Omental fat pad (tissue), 4 donors: ENCODE measurements around the gene KCNQ1. TPM values are rescaled to one million over a fixed set of nuclear protein-coding genes. Genes with fewer than 3 reads are reported as not detected.

ENCODE experiments used
- ATAC-seq: fragments of 150-250 bp; one replicate; pipeline ENCODE4 v1.9.1; 2016; ENCODE audit warnings: mild to moderate bottlenecking, moderate library complexity; ENCODE audit not compliant: low FRiP score
- DNase-seq: peaks from one replicate; pipeline ENCODE4 v3.0.0-alpha.2; 2019; ENCODE audit warnings: low spot score
- total RNA-seq, 4 donors: library from RNA; depleted of rRNA; stranded (reverse); fragments of >200 nt; gene quantifications; one replicate each; pipeline ENCODE4 v1.1.0, GENCODE V29; 2016
- TF ChIP-seq, protein P1 (sequence below), 3 donors: fragments of 450-650 bp; IDR thresholded peaks; one replicate each; pipeline ENCODE4 v1.5.1; 2016 to 2017; ENCODE audit warnings: antibody characterized with exemption in 3 of 3, mild to moderate bottlenecking in 3 of 3, moderate library complexity in 2 of 3

KCNQ1 gene
- total RNA-seq, 4 donors from 2014 or later = 4.5 to 5.9 (median 5.2) TPM

DNA sequence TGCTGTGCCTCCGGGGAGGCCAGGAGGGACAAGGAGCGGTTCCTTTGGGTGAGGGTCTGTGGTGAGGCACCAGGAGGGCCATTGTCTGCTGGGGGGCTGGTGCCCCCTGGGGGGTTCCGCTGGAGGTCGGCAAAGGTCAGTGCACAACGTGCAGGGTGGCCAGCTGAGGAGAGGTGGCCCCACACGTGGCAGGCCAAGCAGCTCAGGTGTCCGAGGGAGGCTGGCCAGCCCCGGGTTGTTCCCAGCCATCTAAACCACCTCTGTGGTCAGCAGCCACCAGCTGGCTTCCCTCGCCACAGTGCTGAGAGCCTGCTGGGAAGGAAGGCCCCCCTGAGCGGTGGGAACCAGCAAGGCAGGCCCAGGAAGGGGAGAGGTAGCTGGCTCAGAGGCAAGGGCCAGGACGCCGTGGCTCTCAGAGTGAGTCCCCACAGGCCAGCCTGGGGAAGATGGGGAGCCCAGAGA is 40.0 kb upstream of the KCNQ1 start:
- TF ChIP-seq, protein P1, sequence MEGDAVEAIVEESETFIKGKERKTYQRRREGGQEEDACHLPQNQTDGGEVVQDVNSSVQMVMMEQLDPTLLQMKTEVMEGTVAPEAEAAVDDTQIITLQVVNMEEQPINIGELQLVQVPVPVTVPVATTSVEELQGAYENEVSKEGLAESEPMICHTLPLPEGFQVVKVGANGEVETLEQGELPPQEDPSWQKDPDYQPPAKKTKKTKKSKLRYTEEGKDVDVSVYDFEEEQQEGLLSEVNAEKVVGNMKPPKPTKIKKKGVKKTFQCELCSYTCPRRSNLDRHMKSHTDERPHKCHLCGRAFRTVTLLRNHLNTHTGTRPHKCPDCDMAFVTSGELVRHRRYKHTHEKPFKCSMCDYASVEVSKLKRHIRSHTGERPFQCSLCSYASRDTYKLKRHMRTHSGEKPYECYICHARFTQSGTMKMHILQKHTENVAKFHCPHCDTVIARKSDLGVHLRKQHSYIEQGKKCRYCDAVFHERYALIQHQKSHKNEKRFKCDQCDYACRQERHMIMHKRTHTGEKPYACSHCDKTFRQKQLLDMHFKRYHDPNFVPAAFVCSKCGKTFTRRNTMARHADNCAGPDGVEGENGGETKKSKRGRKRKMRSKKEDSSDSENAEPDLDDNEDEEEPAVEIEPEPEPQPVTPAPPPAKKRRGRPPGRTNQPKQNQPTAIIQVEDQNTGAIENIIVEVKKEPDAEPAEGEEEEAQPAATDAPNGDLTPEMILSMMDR (IDR thresholded peaks at IDR 0.05) = no peak
- DNase-seq (no peak), ATAC-seq (no peak)

DNA sequence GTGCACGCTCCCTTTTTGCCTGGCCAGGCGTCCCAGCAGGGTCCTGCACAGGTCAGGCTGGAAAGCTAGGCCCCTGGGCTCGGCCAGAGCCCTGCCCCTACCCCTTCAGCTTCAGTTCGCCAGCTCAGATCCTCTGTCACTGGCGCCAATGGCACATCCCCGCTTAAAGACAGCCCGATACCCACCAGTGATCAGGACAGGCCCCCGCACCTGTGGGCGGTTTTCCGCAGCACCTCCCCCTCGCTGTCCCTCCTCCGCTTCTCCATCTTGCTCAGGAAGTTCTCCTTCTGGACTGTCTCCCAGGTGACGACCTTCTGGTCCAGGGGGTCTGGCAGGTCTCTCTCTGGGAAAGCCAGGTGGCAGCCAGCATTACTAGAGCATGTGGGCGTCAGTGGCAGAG is 38.4 kb upstream of the KCNQ1 start:
- no peak for DNase-seq
- TF ChIP-seq, protein P1 (IDR thresholded peaks at IDR 0.05) = no peak
- ATAC-seq = no peak

DNA sequence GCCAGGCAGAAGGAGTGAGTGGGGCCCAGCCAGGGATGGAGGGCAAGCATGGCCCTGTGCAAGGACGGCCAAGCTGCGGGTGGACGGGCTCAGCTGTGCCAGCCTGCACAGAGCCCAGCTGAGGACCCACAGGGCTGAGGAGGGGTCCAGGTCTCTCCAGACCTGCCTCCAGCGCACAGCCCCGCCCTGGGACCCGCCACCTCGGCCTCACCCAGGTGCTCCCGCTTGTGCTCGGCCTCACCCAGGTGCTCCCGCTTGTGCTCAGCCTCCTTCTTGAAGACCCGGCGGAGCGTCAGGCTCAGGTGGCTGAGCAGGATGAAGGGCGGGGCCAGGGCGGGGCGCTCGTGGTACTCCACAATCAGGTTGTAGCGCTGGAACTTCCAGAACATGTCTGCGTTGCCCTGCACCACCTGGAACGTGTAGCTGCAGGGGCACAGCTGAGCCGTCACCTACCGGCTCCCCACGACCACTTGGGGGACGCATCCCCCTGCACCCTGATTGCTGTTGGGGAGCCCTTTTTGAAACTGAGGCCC is 37.9 kb upstream of the KCNQ1 start:
- ATAC-seq = no peak
- TF ChIP-seq, protein P1 (IDR thresholded peaks at IDR 0.05) = no peak
- no peak for DNase-seq

DNA sequence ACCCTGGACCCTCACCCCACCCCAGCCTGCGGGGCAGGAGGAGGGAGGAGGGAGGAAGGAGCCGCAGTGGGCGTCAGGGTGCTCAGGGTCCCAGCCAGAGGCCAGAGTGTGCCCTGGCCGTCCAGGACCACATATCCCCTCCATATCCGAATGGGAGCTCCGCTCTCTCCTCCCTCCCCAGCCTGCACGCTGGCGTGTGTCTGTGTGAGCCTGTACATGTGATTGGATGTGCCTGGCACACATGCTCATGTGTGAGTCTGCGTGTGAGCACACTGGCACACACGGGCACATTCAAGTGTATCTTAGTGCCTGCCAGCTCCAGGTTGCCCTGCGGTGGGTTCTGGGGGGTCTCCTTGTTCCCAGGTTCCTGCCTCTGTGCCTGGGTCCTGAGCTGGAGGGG is 36.1 kb upstream of the KCNQ1 start:
- TF ChIP-seq, protein P1 (IDR thresholded peaks at IDR 0.05) = no peak
- ATAC-seq (no peak), DNase-seq (no peak)

DNA sequence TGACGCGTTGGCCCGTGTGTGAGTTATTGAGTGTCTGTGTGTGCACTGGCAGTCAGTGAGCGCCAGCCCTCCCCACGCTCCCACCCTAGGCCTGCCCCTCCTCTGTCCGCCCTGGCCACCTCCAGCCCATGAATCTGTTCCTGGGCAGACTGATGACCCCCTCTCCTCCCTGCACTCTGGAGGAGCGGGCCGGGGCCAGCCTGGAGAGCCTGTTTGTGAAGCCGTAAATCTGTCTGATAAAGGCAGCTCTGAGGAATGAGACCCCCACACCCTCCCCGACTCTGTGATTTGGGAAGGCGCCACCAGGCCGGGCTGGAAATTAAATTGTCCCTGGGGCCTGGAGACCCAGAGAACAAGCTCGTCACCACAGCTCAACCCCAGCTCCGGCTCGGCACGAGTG is 35.7 kb upstream of the KCNQ1 start:
- DNase-seq (no peak), ATAC-seq (no peak)
- TF ChIP-seq, protein P1 (IDR thresholded peaks at IDR 0.05) = no peak

DNA sequence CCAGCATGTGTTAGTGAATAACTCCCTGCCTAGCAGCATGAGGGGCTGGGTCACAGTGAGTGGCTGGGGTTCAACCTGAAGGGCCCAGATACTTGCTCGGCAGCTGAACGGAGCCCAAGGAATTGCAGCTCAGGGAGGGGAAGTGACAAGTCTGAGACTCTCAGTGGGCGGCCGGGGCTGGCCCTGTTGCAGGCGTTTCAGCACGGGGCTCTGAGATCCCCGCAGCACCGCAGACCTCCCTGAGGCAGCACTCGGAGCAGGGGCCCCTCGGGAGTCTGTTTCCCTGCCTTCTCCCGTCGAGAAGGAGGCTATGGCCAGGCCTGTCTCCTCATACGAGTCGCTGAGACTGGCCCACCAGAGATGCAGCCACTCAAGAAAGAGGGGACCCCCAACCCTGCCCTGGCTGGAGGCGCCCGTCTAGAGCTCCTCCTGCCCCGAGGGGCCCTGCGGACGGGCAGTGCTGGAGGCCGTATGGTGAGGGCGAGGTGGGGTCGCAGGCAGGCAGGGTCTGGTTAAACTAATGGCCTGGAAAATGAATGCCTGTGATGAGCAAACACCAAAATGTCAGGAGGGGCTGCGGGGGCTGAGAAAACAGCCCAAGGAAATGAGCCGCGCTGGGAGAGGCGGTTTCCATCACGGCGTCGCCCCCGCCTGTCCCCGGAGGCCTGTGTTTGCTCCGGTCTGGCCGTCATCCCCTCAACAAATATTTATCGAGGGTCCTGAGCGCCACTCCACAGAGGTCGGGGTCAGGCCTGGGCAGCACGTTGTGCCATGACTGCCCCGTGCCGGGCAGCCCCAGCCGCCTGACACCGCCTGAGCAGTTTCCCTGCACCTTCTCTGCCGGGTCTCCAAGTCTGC is 35.0 kb upstream of the KCNQ1 start:
- no peak for ATAC-seq
- TF ChIP-seq, protein P1 (IDR thresholded peaks at IDR 0.05) = no peak
- DNase-seq = no peak

DNA sequence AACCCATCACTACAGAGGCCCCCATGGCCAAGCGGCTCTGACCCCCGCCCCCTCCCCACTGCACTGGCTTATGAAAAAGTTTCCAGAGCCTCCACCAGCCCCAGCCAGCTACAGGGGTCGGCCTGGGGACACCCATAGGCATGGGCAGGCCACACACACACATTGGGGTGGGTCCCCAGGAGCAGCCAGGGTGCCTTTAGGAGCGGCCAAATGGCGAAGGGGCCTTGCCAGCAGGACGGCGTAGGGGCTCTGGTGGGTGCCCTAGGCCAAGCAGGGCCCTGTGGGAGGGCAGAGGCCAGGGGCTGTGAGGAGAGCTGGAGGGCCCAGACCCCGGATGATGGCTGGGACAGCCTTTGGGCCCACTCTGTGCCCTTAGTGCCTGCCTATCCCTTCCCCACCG is 34.2 kb upstream of the KCNQ1 start:
- DNase-seq (no peak), ATAC-seq (no peak)
- TF ChIP-seq, protein P1 (IDR thresholded peaks at IDR 0.05) = no peak
